GM23248 (cell line): ENCODE data around the gene COL28A1. TPM values are rescaled to one million over a fixed set of nuclear protein-coding genes. Genes with fewer than 3 reads are reported as not detected.

Experiments
- DNase-seq: peaks from one replicate; pipeline ENCODE4 v3.0.0-alpha.2; 2015
- H2AFZ ChIP-seq: fragments of 200-600 bp; sonication (generic); 2 replicates; pipeline ENCODE4 v1.6.1; 2016; ENCODE audit warnings: antibody characterized with exemption
- H3F3A ChIP-seq: fragments of 200-600 bp; sonication (generic); 2 replicates; pipeline ENCODE4 v1.6.1; 2016; ENCODE audit warnings: mild to moderate bottlenecking, antibody characterized with exemption, mixed run types; ENCODE audit not compliant: insufficient read depth
- H3K27ac ChIP-seq: fragments of 200-600 bp; sonication (generic); 2 replicates; pipeline ENCODE4 v1.5.1; 2016; ENCODE audit warnings: mild to moderate bottlenecking
- H3K27me3 ChIP-seq: fragments of 200-600 bp; sonication (generic); replicated peaks from 2 replicates; pipeline ENCODE4 v1.6.1; 2016; ENCODE audit warnings: mild to moderate bottlenecking; ENCODE audit not compliant: insufficient read depth
- H3K36me3 ChIP-seq: fragments of 200-600 bp; sonication (generic); 2 replicates; pipeline ENCODE4 v1.6.1; 2016; ENCODE audit warnings: low read depth, mild to moderate bottlenecking
- H3K4me1 ChIP-seq: fragments of 200-600 bp; sonication (generic); 2 replicates; pipeline ENCODE4 v1.6.1; 2016; ENCODE audit warnings: mild to moderate bottlenecking; ENCODE audit not compliant: insufficient read depth
- H3K4me2 ChIP-seq: fragments of 200-600 bp; sonication (generic); one replicate; pipeline ENCODE4 v1.6.1; 2016; ENCODE audit warnings: mild to moderate bottlenecking; ENCODE audit not compliant: unreplicated experiment
- H3K4me3 ChIP-seq: fragments of 200-600 bp; sonication (generic); 2 replicates; pipeline ENCODE4 v1.5.1; 2016; ENCODE audit warnings: mild to moderate bottlenecking
- H3K79me2 ChIP-seq: fragments of 200-600 bp; sonication (generic); 2 replicates; pipeline ENCODE4 v1.6.1; 2016; ENCODE audit warnings: mild to moderate bottlenecking; ENCODE audit not compliant: insufficient read depth
- H3K9ac ChIP-seq: fragments of 200-600 bp; sonication (generic); 2 replicates; pipeline ENCODE4 v1.6.1; 2016; ENCODE audit warnings: mild to moderate bottlenecking
- H3K9me2 ChIP-seq: fragments of 200-600 bp; sonication (generic); 2 replicates; pipeline ENCODE4 v1.6.1; 2016; ENCODE audit warnings: mixed run types, mild to moderate bottlenecking, moderate library complexity; ENCODE audit not compliant: insufficient read depth
- H3K9me3 ChIP-seq: fragments of 200-600 bp; sonication (generic); one replicate; pipeline ENCODE4 v1.6.1; 2017; ENCODE audit warnings: low read depth
- H4K20me1 ChIP-seq: fragments of 200-600 bp; sonication (generic); 2 replicates; pipeline ENCODE4 v1.6.0; 2016; ENCODE audit not compliant: insufficient read depth
- EZH2 ChIP-seq: fragments of 200-600 bp; sonication (generic); IDR thresholded peaks from 2 replicates; pipeline ENCODE4 v1.6.1; 2018; ENCODE audit warnings: antibody characterized with exemption, mild to moderate bottlenecking; ENCODE audit not compliant: insufficient read depth, poor library complexity, severe bottlenecking
- EZH2phosphoT487 ChIP-seq: fragments of 200-600 bp; sonication (generic); IDR thresholded peaks from 2 replicates; pipeline ENCODE4 v1.6.1; 2018; ENCODE audit warnings: antibody characterized with exemption, moderate library complexity, mild to moderate bottlenecking, low read depth; ENCODE audit not compliant: insufficient read depth
- WGBS, 2 experiments: methylation state at CpG; one replicate each; pipeline ENCODE4 v1.1.6; 2015 to 2017; ENCODE audit warnings: low lambda C conversion rate in 2 of 2, low coverage in 1 of 2; ENCODE audit errors: missing lambda C conversion rate in 2 of 2; 5-methylcytosine and 5-hydroxymethylcytosine counted together
- in situ Hi-C: fragments of 300-500 bp; cut with MboI; formaldehyde crosslinking; loops from 2 replicates; pipeline ENCODE4 v1.15.0; 2020
- polyA plus RNA-seq: library from polyadenylated mRNA; unstranded; fragments of >200 nt; fragmentation: Nextera tagmentation; extraction: Ambion mirVana; gene quantifications from 2 replicates; pipeline ENCODE4 v1.2.1, GENCODE V29; 2016
- total RNA-seq: library from RNA; depleted of rRNA; stranded (reverse); fragments of >200 nt; shearing (Covaris generic); gene quantifications from 2 replicates; pipeline ENCODE4 v1.2.3, GENCODE V29; 2014

COL28A1 gene
- total and polyA plus RNA-seq, 2 experiments from 2014 or later = not detected

DNA sequence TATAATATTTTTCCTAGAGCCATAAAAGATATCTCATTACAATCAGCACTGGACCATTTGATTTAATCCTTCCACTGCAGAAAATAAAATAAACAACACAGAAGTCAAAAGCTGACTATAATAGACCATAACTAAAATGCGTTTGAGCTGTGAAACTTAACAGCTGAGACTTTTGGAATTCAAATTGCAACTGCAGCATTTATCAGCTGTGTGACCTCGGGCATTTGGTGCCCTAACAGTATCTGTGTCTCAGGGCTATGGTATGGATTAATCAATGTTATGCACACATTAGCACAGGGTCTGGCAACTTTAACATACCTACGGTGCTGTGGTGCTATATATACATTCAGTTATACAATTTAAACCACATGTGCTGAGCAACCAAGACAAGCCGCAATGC, 160.1 kb downstream of the COL28A1 start:
- Histone ChIP-seq H3K4me2 (no peak overlapping the region), H3K4me1 (no peaks in the 10 kb centered on the region), H3K9me3 (no peaks in the 10 kb centered on the region), H2AFZ (no peak overlapping the region), H3K36me3 (no peaks in the 10 kb centered on the region), H3K4me3 (no peak overlapping the region), H3F3A (no peaks in the 10 kb centered on the region), H3K27ac (no peak overlapping the region), H3K79me2 (no peaks in the 10 kb centered on the region), H4K20me1 (no peaks in the 10 kb centered on the region), H3K27me3 (no peaks in the 10 kb centered on the region), H3K9me2 (no peaks in the 10 kb centered on the region), H3K9ac (no peak overlapping the region)
- WGBS, 2 experiments = 55 to 58% methylated on average over 4 of the region's 4 CpGs
- in situ Hi-C loops = no loop called here
- no peak for TF ChIP-seq EZH2phosphoT487
- no peak for TF ChIP-seq EZH2
- DNase-seq = no peak

DNA sequence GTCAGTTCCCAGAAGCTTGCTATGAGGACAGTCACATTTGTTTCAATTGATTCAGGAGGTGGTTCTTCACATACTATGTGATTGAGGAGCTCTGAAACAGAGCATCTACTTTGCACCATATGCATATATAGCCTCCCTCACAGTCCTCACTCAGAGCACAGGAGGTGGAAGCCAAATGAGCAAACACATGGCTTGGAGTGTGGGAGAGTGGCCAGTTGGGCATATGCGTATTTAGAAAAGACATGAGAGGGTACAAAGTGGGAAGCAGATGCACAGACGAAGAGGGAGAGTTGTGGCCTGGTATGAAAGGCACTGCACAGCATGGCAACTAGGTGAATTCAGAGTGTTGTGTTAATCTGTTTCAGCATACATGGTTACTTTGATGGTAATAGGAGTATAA, 165.6 kb downstream of the COL28A1 start:
- no peaks in the 10 kb centered on the region for H3K36me3 ChIP-seq
- no peaks in the 10 kb centered on the region for H3K79me2 ChIP-seq
- no peak for TF ChIP-seq EZH2phosphoT487
- TF ChIP-seq EZH2 = no peak
- no peak overlapping the region for H3K4me2 ChIP-seq
- no peak overlapping the region for H2AFZ ChIP-seq
- no peaks in the 10 kb centered on the region; the same call in 1 of the 2 replicates for H3K27me3 ChIP-seq
- no peak overlapping the region for H3K4me3 ChIP-seq
- H3K9me3 ChIP-seq = no peaks in the 10 kb centered on the region
- WGBS, 2 experiments = 67 to 72% methylated on average over 2 of the region's 2 CpGs
- no peaks in the 10 kb centered on the region for H3K4me1 ChIP-seq
- H4K20me1 ChIP-seq = no peaks in the 10 kb centered on the region
- in situ Hi-C loops = no loop called here
- DNase-seq = no peak
- H3K27ac ChIP-seq = no peak overlapping the region
- H3K9ac ChIP-seq = no peak overlapping the region
- H3K9me2 ChIP-seq = no peaks in the 10 kb centered on the region
- no peaks in the 10 kb centered on the region for H3F3A ChIP-seq

DNA sequence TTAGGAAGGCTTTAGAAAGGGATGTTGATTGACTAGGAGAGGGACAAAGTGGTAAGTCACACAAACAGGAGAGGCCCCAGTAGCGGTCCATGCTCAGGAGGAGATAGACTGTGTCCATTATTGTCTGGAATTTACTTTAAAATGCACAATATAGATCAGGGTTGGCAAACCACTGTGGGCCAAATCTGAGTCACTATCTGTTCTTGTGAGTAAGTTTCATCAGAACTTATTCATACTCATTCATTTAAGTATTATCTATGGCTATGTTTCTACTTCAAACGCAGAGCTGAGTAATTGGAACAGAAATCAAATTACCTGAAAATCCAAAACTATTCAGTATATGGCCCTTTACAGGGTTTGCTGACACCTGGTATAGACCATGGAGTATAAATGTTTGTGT, 166.5 kb downstream of the COL28A1 start:
- TF ChIP-seq EZH2phosphoT487 (no peak), EZH2 (no peak)
- in situ Hi-C loops = no loop called here

DNA sequence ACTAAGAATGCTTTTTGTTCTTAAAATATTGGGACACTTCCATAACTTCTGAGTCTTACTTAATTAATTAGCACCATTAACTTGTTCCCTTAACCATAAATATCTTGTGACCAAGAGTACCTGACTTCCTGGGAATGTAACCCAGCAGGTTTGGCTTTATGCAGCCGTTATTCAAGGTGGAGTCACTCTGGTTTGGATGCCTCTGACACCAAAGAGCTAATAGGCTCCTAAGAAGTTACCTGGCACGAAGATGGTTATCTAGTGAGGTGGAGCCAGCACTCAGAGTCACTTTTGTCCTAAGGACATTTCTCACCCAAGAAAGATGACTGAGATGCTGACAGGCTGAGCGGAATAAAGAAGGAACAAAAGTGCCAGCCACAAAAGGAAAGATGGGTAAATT, 181.0 kb downstream of the COL28A1 start:
- 25 to 27% methylated on average over 3 of the region's 3 CpGs for WGBS, 2 experiments
- Histone ChIP-seq H4K20me1 (no peaks in the 10 kb centered on the region), H3K4me2 (no peak overlapping the region), H3K9me2 (no peaks in the 10 kb centered on the region), H3K9ac (no peak overlapping the region), H3K9me3 (no peaks in the 10 kb centered on the region), H3K79me2 (no peaks in the 10 kb centered on the region), H3K4me1 (no peaks in the 10 kb centered on the region), H3K36me3 (no peaks in the 10 kb centered on the region), H3K4me3 (no peak overlapping the region), H3K27ac (no peak overlapping the region), H3K27me3 (no peaks in the 10 kb centered on the region), H3F3A (no peaks in the 10 kb centered on the region), H2AFZ (no peak overlapping the region)
- TF ChIP-seq EZH2 (no peak), EZH2phosphoT487 (no peak)
- no peak for DNase-seq
- in situ Hi-C loops = no loop called here

More for the DNA sequence above, 166.5 kb downstream of the COL28A1 start:
- Histone ChIP-seq H3K79me2 (no peaks in the 10 kb centered on the region), H3K9ac (no peak overlapping the region), H3K27me3 (no peaks in the 10 kb centered on the region; the same call in 1 of the 2 replicates), H3K9me3 (no peaks in the 10 kb centered on the region), H3K4me2 (no peak overlapping the region), H3F3A (no peaks in the 10 kb centered on the region), H2AFZ (no peak overlapping the region), H3K27ac (no peak overlapping the region), H3K4me1 (no peaks in the 10 kb centered on the region), H4K20me1 (no peaks in the 10 kb centered on the region), H3K9me2 (no peaks in the 10 kb centered on the region), H3K36me3 (no peaks in the 10 kb centered on the region), H3K4me3 (no peak overlapping the region)
- DNase-seq = peak; percentile 23
- WGBS, 2 experiments = 86 to 88% methylated on average over 2 of the region's 2 CpGs

DNA sequence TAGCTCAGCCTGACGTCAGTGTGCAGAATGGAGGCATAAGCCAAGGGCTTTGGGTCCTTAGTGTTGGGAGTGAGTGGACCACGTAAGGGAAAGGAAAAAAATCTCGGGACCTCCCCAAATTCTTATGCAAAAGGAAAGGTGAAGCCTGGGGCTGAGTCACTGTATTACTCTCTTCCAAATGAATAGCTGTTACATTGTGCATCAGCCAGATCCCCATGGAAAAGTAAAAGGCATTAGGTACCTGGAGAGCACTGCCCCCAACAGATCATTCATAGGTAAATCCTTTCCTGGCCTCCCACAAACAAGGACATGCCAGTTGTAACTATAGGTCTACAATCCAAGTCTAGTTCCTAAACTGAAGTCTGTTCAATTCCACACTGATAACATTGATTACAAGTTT, 182.8 kb downstream of the COL28A1 start:
- no peak overlapping the region for H3K9ac ChIP-seq
- H3K4me1 ChIP-seq = no peaks in the 10 kb centered on the region
- H3F3A ChIP-seq = no peaks in the 10 kb centered on the region
- no peak overlapping the region for H2AFZ ChIP-seq
- H3K9me3 ChIP-seq = no peaks in the 10 kb centered on the region
- H4K20me1 ChIP-seq = no peaks in the 10 kb centered on the region
- no peak for DNase-seq
- H3K4me3 ChIP-seq = no peak overlapping the region
- no peaks in the 10 kb centered on the region for H3K36me3 ChIP-seq
- no peaks in the 10 kb centered on the region for H3K9me2 ChIP-seq
- no peaks in the 10 kb centered on the region for H3K79me2 ChIP-seq
- TF ChIP-seq EZH2 (no peak), EZH2phosphoT487 (no peak)
- H3K27ac ChIP-seq = no peak overlapping the region
- no peak overlapping the region for H3K4me2 ChIP-seq
- in situ Hi-C loops = no loop called here
- H3K27me3 ChIP-seq = no peaks in the 10 kb centered on the region
- 48 to 51% methylated on average over 3 of the region's 3 CpGs for WGBS, 2 experiments
